NCI-H1694 treated with DMSO at 0.1 percent for 48 hours (cell line): ENCODE measurements around the gene GNB1.

ENCODE experiments used
- DNase-seq: peaks from one replicate; lab custom pipeline; 2025; lab: John Stamatoyannopoulos, UW

Gene GNB1

DNA sequence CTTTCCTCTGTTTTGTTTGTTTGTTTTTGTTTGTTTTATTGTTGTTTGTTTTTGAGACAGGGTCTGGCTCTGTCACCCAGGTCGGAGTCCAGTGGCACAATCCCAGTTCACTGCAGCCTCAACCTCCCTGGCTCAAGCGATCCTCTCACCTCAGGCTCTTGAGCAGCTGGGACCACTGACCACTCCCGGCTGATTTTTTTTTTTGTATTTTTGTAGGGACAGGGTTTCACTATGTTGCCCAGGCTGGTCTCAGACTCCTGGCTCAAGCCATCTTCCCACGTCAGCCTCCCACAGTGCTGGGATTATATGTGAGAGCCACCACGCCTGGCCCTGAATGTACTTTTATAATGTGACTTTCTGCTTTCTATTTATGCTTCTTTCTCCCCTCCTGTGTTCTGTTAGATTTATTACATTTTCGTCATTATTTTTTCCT is 19.2 kb upstream of the GNB1 start:
- no peak for DNase-seq

DNA sequence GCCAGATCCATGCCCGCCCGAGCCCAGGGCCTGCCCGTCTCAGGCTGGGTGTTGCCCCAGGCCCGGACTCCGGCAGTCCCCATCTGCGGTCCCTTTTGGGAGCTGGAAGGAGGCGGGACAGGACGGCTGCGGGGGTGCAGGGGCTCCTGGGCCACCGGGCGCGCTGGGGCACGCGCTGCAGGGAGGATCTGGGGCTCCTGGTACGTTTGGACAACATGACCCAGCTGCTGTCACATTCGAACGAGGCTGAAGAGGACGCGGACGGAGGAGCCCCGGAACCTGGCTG is 17.6 kb upstream of the GNB1 start:
- no peak for DNase-seq

DNA sequence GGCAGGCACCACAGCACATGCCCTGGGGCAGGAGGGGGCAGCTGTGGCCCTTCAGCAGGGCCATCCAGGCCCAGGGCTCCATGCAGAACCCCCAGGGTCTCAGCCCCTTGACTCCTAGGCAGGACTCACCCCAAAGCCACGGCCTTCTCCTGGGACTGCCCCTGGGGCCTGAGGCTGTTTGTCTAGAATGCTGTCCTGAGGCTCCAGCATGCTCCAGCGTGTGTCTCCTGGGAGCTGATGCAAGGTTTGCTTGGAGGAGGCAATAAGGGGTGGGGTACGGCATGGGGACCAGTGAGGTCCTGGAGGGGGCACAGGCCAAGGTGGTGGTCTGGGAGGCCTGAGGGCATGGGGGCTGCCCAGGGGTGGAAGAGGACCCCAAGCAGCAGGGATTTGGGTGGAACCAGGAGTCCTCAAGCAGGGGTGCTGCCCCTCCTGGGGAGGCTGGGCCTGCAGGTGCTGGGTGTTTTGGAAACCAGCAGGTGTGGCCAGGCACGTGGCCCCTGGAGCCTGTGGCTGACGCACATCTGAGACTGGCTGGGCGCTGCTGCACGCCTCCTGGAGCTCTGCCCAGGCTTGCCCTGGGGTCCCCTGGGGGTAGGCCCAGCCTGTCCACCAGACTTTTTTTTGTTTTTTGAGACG is 16.3 kb upstream of the GNB1 start:
- no peak for DNase-seq

DNA sequence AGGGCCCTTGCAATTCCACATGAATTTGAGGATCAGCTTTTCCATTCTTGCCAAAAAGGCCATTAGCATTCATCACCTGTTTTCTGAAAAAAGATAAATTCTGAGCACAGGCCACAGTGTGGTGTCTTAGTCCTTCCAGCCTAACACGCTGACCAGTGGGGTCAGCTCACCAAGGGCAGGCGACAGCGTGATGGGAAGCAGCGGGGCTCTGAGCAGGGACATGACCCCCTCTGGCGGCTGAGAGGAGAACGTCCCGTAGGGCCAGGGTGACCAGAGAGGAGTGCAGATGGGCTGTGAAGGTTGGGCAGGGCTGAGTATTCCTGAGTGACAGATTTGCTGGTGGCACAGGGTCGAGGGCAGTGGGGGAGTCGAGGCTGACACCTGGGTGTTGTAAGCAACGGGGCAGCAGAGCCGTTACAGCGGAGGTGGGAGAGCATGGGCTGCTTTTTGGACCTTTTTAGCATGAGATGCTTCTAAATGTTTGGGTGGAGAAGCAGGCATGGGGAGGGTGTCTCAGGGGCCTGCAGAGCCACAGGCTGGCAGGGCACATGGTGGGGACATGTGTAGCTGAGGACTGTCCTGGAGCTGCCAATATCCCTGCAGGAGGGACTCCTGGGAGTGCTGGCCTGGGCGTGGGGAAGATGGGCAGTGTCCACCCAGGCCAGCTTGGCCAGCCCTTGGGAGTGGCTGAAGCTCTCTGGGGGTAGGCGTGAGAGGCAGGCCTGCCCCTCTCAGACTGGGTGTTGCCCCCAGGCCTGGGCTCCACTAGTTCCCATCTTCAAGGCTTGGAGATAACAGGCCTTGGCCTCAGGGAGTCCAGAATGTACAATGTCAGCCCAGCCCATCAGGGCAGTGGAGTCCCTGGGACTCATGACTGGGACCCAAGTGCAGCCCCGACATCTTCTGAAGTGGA is 15.6 kb upstream of the GNB1 start:
- peak; percentile 39 for DNase-seq

DNA sequence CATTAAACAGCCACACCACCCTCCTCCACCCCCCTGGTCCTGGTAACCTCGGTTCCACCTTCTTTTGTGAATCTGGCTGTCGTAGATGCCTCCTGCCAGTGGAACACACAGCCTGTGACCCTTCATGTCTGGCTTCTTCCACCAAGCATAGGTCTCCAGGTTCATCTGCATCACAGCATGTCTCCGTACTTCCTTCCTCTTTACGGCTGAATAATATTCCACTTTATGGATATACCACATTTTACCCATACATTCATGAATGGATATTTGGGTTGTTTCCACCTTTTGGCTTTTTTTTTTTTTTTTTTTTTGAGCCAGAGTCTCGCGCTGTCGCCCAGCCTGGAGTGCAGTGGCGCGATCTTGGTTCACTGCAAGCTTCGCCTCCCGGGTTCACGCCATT is 12.3 kb upstream of the GNB1 start:
- no peak for DNase-seq

DNA sequence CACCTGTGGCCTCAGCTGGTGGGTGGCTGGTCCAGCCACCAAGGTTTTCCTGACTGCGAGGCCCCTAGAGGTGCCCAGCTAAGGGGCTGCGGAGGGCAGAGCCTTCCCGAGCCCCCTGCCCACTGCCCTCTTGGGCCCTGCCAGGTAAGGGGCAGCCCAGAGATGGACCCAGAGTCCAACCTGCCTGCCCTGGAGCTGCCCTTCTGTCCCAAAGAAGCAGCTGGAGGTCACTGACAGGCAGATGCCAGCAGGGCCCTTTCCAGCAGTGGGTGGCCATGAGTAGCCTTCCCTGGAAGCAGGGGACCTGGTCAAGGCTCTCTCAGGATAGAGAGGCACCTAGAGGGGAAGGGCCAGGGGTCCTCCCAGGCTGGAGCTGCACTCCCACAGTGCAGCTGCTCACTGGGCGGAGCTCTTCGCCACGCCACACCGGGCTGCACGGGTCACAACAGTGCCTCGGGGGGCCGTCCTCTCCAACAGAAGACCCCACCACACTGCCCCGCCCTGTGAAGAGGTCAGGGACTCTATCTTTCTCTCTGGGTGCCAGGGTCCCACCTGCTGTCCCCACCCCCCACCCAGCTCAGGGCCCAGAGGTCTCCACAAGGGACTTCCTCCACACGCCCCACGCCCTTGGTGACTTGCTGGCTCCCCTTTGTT is 10.9 kb upstream of the GNB1 start:
- no peak for DNase-seq

DNA sequence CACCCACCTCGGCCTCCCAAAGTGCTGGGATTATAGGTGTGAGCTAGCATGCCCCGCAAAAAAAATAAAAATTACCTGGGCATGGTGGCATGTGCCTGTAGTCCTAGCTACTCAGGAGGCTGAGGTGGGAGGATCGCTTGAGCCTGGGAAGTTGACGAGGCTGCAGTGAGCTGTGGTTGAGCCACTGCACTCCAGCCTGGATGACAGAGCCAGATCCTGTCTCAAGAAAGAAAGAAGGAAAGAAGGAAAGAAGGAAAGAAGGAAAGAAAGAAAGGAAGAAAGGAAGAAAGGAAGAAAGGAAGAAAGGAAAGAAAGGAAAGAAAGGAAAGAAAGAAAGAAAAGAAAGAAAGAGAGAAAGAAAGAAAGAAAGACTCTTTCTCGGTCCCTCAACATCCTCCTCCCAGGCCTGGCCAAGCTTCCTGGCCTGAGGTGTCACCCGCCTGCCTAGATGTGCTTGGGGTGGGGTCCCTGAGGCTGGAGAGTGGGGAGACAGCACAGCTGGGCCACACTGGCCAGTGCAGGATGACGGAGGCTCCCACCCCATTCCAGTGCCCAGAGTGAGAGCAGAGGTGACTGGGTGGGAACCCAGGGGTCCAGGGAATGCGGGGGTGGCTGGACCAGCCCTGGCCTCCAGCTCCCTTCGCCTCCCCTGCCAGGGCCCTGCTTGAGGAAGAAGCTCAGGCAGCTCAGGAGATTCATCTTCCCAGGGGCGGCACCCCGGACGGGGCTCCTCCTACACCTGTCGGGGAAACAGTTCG is 10.2 kb upstream of the GNB1 start:
- DNase-seq: no peak

DNA sequence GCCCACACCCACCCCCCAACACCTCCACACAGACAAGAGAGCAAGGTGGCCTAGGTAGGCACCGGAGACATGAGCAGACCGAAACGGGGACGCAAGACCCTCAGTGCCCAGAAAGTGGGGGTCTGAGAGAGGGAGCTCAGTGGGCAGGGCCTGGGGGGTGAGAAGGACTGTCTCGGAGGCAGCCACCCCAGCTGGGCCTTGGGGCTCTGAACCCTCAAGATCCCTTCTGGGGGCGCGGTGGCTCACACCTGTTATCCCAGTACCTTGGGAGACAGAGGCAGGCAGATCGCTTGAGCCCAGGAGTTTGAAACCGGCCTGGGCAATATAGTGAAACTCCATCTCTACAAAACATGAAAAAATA is 9.1 kb upstream of the GNB1 start:
- no peak for DNase-seq

DNA sequence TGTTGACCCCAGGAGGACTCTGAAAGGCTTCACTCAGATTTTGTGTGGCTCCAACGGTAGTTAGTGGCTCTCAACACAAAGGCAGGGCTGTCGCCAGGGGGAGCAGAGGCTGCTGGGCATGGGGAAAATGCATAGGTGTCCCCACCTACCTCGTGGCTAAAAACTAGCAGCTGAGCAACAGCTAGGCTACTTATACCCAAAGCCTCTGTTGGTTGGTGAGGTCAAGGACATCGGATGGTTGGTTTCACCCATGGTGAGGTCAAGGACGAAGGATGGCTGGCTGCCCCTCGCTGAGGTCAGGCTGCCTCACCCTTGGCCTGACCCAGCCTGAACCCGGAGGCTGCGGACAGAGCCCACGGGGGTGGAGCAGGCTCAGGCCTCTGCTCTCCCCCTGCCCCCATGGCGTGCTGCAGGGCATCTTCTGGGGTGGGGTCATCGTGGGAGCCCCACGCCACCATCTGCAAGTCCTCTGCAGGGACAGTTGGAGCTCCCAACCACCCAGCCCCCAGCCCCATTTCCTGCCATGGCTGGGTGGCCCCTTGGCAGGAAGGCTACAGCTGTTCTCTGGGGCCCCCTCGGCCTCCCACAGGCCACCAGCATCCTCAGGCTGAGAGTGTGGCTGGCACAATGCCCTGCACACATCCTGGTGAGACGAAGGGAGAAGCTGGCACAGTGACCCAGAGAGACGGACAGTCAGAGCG is 8.5 kb upstream of the GNB1 start:
- no peak for DNase-seq

DNA sequence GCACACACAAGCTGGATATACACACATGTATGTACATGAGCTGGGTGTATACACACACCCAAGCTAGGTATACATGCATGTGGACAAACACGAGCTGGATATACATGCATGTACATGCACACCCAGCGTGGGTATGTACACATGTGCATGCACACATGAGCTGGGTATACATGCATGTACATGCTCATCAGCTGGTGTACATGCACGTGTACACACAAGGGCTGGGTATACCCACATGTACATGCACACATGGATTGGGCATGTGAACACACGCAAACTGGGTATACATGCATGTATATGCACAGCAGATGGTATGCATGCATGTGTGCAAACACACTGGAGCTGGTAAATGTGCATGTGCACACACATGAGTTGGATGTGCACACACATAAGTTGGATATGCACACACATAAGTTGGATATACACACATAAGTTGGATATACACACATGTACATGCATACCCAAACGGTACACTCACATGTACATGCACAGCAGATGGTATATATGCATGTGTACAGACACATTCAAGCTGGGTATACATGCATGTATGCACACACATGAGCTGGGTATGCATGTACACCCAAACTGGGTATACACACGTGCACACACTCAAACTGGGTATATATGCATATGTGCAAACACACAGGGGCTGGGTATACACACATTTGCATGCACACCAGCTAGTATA is 7.5 kb upstream of the GNB1 start:
- no peak for DNase-seq

DNA sequence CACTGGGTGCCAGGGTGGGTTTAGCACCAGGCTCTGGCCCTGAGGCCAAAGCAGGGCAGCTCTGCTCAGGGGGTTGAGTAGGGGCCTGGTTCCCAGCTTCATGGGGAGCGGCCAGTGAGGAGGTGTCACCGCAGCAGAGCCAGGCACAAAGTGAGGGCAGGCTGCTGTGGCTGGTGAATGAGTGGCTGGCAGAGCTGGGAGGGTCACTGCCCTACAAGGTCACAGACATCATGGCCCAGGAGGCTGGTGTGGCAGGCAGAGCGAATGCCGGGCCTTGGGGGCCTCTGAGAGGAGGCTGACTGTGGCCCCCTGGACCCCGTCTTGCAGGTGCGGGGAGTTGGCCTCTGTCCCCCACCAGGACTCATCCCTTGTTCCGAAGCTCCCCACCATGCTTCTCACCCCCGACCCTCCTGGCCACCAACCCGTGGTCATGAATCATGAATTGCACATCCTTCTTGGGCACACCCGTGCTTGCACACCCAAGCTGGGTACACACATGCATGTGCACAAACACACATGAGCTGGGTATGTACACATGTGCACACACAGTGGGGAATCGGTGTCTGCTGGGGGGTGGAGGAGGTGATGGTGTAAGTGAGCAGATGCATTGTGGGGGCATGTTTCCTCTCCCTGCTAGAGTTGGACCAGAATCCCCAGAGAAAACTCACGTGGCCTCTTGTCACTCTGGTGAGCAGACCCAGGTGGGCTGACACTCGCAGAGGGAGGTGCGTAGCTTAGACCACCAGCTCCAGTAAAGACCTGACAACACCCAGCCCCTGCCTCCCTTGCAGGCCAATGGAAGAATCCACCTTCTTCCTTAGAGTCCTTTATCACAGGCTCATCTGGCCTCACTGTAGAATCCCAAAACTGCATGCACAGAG is 4.8 kb upstream of the GNB1 start:
- DNase-seq: no peak

DNA sequence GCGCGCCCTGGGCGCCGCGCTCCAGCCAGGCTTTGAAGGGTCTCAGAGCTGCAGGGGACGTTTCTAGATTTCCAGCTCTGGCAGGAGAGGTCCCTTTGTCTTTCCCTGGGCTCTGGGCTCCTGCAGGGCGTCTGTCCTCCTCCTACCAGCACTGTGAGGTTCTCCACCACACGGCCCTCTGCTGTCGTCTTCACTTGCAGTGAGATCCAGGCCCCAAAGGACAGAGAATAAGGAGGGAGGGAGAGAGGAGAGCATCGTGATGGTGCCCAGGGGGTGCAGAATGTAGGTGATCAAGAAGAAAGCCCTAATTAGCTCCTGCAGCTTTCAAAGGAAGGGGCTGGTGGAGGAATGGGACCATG is 4.2 kb upstream of the GNB1 start:
- DNase-seq: no peak

DNA sequence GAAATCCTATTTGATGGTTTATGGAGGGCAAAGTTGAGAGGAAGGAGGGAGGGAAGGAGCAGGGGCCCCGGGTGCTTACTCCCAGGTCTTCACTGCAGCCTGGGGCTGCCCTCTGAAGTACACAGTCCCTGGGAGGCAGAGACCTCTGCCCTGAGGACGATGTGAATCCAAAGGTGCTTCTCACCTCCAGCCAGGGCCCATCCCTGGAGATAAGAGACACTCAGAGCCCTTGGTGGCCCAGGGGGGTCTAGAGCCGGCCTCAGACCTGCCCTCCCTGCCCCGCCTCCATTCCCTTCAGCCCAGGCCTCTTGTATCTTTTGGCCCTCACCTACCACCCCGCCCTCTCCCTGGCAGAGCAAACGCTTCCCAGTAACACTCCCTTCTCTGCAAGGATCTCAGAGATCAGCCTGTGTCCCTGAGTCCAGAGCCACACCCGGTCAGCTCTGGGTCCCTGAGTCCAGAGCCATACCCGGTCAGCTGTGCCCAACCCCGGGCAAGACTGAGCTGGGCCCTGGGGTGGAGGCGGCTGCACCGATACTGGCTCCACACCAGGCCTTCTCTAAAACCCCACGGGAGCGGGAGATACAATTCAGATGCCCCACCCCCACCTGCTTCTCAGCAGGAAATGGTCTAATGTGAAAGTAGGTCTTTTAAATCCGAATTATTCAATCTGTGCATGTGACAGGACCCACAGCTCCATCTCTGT is 3.6 kb upstream of the GNB1 start:
- no peak for DNase-seq

DNA sequence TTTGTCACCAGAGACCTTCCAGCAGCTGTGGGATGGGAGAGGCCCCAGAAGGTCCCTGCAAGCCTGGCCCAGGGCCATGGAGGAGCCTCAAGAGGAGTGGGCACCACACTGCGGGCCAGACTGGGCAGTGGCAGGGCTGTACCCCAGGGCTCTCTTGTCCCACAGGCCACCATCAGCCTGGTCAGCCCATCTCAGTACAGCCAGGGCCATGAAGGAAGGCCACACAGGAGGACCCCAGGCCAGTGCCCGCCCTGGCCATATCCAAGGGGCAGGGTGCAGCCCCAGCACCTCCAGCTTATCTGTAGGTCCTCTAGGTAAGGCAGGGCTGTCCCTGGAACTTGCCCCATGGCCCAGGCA is 3.1 kb upstream of the GNB1 start:
- DNase-seq: no peak

DNA sequence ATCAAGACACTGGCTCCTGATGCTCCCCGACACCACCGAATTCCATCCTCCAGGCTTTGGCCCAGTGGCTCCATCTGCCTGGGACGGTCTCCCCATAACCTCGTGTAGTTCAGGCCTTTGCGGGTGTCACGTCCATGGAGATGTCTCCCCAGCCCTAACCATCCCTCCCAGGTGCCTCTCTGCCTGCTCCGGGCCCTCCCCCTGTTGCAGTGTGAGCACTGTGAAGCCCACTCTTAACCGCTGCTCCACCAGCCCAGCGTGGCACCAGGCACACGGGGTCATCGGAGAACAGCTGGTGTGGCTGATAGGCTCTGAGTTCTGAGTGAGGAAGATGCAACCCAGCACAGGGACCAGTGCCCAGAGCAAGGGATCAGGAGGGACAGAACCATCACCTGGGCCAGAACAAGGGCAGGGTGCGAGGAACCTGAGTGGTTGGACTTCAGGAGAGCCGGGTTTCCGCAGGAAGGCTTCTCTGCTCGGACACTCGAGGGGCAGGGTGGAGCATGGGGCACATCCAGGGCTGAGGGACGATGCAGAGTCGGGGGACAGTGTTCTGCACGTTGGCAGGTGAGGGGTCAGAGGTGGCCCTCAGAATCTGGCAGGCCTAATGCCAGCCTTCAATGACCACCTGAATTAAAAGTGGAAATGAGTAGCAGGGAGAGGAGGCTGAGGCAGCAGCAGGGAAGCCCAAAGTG is 2.6 kb upstream of the GNB1 start:
- no peak for DNase-seq

DNA sequence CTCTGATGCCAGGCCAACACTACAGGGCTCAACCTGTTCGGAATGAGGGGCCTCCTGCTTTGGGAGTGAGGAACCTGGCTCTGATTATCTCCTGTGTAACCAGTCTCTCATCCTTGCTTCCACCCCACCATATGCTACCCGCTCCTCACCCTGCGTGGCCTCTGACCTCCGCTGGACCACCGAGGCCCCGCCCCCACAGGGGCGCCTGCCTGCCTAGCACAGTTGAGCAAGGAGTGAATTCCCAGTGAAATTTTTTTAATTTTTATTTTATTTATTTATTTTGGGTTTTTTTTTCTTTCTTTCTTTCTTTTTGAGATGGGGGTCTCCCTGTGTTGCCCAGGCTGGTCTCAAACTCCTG is 1.9 kb upstream of the GNB1 start:
- DNase-seq: no peak

DNA sequence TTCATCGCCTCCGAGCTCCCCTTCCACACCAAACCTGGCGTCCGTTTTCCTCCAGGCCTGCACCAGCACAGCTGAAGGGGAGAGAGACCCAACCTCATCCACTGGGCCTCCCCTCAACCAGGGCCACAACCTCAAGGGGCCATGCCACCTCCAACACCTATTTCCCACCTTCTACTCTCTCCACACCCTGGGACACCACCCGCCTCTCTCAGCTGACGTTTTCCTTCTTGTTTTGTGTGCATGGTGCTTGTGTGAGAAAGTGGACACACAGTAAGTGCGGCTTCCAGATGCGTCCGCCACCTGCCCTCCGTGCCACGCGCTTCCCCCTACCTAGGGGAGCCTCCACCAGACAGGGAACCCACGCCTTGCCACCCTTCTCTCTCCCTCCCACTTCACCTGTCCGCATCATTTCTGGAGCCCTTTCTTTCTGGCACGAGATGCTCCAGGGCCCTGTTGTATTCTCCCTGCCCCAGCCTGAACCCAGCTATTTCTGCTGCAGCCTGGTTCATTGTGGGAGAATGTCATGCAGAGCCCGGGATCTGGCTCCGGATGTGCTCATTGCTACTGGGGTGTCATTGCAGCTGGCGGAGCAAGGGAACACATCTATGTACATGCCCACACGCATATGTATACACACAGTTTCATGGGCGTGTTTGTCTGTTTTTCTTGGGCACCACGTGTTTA is 1.3 kb upstream of the GNB1 start:
- DNase-seq: no peak

DNA sequence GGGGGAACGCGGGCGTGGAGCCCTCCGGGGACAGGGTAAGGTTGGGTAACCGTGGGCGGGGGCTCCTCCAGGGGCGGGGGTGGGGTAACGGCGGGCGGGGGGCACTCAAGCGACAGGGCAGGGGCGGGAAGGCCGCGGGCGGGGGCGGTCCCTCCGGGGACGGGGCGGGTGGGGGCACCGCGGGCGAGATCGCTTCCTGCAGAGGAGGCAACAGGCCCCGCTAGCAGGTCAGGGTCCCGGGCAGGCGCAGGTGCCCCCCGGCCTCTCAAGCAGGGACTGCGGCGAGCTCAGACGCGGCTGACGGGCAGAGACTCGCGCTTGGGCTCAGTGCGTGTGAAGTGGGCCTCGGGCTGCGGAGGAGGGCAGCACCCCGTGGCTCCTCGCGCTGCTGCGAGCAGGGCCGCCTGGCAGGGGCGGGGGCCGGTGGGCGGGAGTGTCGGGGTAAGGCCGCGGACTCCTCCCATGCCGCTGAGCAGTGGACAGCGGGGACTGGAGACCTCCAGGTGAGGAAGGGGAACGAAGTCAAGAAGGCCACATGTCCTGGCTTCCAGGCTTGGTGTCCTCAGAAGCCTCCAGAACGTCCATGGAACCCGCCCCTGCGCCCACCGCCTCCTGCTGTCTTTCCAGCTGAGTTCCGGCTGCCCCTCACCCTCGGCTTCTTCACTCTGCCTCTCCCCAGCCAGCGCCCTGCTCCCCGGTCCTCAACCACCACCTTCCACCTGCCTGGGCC is 627 bp upstream of the GNB1 start:
- DNase-seq: peak; percentile 46
